Ovary (tissue), 3 donors: Measurements from ENCODE around the gene SOX5.

Source experiments
- EP300 ChIP-seq: sonication (generic); formaldehyde crosslinking; IDR thresholded peaks from one replicate; pipeline ENCODE4 v1.6.1; 2017; ENCODE audit warnings: antibody characterized with exemption
- POLR2A ChIP-seq: fragments of 450-650 bp; IDR thresholded peaks from one replicate; pipeline ENCODE4 v1.6.1; 2017; ENCODE audit warnings: antibody characterized with exemption, mild to moderate bottlenecking, moderate library complexity
- TF ChIP-seq, protein P1 (sequence below), 3 donors: fragments of 450-650 bp in 2 of 3; fragments of 200-600 bp in 1 of 3; IDR thresholded peaks; one replicate each; pipeline versions ENCODE4 v1.5.1 to v1.8.0; 2016 to 2022; ENCODE audit warnings: antibody characterized with exemption in 3 of 3, mild to moderate bottlenecking in 1 of 3
- donor health status: DM: no; HTN: no; CAD: no.

DNA sequence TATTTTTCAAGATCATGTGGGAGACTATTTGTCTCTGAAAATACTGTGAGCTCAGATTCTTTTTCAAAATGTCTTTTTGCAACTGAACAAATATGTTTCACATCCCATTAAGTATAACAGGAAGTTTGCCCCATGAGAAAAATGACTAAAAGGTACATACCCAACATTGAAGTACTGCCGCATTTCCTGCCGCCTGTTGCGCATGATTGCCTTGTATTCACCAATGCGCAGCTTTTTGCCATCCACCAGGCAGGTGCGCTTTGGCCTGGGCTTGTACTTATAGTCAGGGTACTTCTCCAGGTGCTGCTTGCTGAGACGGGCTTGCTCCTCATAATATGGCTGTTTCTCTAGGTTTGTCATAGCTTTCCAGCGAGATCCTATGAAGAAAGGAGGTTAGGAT is 413.2 kb downstream of the SOX5 start:
- TF ChIP-seq, protein P1, sequence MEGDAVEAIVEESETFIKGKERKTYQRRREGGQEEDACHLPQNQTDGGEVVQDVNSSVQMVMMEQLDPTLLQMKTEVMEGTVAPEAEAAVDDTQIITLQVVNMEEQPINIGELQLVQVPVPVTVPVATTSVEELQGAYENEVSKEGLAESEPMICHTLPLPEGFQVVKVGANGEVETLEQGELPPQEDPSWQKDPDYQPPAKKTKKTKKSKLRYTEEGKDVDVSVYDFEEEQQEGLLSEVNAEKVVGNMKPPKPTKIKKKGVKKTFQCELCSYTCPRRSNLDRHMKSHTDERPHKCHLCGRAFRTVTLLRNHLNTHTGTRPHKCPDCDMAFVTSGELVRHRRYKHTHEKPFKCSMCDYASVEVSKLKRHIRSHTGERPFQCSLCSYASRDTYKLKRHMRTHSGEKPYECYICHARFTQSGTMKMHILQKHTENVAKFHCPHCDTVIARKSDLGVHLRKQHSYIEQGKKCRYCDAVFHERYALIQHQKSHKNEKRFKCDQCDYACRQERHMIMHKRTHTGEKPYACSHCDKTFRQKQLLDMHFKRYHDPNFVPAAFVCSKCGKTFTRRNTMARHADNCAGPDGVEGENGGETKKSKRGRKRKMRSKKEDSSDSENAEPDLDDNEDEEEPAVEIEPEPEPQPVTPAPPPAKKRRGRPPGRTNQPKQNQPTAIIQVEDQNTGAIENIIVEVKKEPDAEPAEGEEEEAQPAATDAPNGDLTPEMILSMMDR (IDR thresholded peaks at IDR 0.05): no peak
- TF ChIP-seq POLR2A (no peak), EP300 (no peak)
